Measurements from ENCODE around the gene RNF152. TPM values are rescaled to one million over a fixed set of nuclear protein-coding genes. Genes with fewer than 3 reads are reported as not detected.

RNF152 gene
- total RNA-seq, 1 experiment from 2014 or later = 1.7 TPM

DNA sequence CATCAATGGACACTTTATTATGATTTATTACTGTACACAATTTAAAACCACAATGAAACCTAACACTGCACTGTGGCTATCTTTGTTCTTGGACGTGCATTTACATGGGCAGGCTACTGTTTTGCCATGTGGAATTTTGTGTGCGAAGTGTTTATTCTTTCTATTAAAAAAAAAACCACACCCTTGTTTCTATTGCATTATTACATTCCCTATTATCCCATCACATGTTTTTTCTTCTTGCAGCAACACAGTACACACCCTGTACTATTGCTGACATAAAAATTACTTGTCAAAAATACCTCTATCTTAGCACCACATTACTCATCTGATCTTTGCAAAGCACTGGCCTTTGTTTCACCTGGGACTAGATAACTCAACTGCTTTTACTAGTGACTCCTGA is 1.5 kb downstream of the RNF152 start:
- Mint-ChIP-seq H3K4me3 (ENCODE audit: unreplicated experiment) (peak overlapping the region; percentile 74), H3K36me3 (ENCODE audit: insufficient read depth, unreplicated experiment) (peaks cover 25% of the 10 kb centered on the region), H3K4me1 (ENCODE audit: insufficient read depth, unreplicated experiment) (peaks cover 23% of the 10 kb centered on the region), H3K27me3 (ENCODE audit: insufficient read depth, unreplicated experiment) (no peaks in the 10 kb centered on the region), H3K9me3 (ENCODE audit: unreplicated experiment) (no peaks in the 10 kb centered on the region), H3K27ac (ENCODE audit: low read depth, unreplicated experiment) (peak overlapping the region; percentile 74)
- ChIA-PET POLR2A (interaction anchor here (0.8 to 1.5 kb wide), 5 partner anchors 9 to 309 kb away, joined by 3 to 6 read pairs (median 4); no protein-coding TSS in a partner anchor), CTCF (interaction anchor here (1.0 to 1.6 kb wide), 5 partner anchors 9 to 1224 kb away, joined by 3 to 6 read pairs (median 5); no protein-coding TSS in a partner anchor)
- BruUV-seq (replicated peaks) = no TSS peak
- TF ChIP-seq, protein P1, sequence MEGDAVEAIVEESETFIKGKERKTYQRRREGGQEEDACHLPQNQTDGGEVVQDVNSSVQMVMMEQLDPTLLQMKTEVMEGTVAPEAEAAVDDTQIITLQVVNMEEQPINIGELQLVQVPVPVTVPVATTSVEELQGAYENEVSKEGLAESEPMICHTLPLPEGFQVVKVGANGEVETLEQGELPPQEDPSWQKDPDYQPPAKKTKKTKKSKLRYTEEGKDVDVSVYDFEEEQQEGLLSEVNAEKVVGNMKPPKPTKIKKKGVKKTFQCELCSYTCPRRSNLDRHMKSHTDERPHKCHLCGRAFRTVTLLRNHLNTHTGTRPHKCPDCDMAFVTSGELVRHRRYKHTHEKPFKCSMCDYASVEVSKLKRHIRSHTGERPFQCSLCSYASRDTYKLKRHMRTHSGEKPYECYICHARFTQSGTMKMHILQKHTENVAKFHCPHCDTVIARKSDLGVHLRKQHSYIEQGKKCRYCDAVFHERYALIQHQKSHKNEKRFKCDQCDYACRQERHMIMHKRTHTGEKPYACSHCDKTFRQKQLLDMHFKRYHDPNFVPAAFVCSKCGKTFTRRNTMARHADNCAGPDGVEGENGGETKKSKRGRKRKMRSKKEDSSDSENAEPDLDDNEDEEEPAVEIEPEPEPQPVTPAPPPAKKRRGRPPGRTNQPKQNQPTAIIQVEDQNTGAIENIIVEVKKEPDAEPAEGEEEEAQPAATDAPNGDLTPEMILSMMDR (IDR thresholded peaks at IDR 0.05; ENCODE audit: unreplicated experiment) = no peak
- intact Hi-C loops (cut with micrococcal nuclease) = loop anchor here (5.0 kb wide), 2 partner anchors 254 to 309 kb away; no protein-coding TSS in a partner anchor
- peak; percentile 57 for DNase-seq (ENCODE audit: unreplicated experiment)

GRCh38 chr18:61890344-61890743 is 2.5 kb downstream of the RNF152 start:
- CTCF ChIA-PET = interaction anchor here (0.6 to 1.6 kb wide), 8 partner anchors 9 to 1223 kb away, joined by 3 to 6 read pairs (median 4); no protein-coding TSS in a partner anchor
- intact Hi-C loops (cut with micrococcal nuclease) = loop anchor here (5.0 kb wide), 2 partner anchors 253 to 308 kb away; no protein-coding TSS in a partner anchor
- Mint-ChIP-seq H3K4me1 (ENCODE audit: insufficient read depth, unreplicated experiment) (peaks cover 23% of the 10 kb centered on the region), H3K27me3 (ENCODE audit: insufficient read depth, unreplicated experiment) (no peaks in the 10 kb centered on the region), H3K4me3 (ENCODE audit: unreplicated experiment) (no peak overlapping the region), H3K27ac (ENCODE audit: low read depth, unreplicated experiment) (peak overlapping the region; percentile 74), H3K9me3 (ENCODE audit: unreplicated experiment) (no peaks in the 10 kb centered on the region), H3K36me3 (ENCODE audit: insufficient read depth, unreplicated experiment) (peaks cover 25% of the 10 kb centered on the region)
- no peak for DNase-seq (ENCODE audit: unreplicated experiment)
- TF ChIP-seq, protein P1 (IDR thresholded peaks at IDR 0.05; ENCODE audit: unreplicated experiment) = no peak
- POLR2A ChIA-PET = interaction anchor here (0.7 to 1.5 kb wide), 8 partner anchors 8 to 308 kb away, joined by 3 to 6 read pairs (median 3); no protein-coding TSS in a partner anchor
- BruUV-seq (replicated peaks) = no TSS peak

DNA sequence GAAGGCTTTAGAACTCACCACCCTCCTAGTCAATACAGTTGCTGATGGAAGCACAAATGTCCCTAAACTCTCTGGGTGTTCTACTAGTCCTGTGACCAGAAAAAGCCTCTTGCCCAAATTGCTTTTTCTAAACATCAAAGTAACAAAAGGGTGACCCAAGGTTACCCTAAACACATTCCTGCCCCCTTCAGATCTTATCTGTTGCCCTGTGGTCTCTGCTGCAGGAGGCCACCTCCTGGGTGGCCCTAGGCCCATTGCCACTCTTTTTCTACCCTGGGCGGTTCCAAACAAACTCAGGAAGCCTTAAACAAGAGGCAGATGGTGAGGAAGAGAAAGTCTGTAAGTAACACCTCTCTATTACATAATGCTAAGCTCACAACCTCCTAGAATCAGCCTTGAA is 3.3 kb downstream of the RNF152 start:
- POLR2A ChIA-PET = no interaction called here

DNA sequence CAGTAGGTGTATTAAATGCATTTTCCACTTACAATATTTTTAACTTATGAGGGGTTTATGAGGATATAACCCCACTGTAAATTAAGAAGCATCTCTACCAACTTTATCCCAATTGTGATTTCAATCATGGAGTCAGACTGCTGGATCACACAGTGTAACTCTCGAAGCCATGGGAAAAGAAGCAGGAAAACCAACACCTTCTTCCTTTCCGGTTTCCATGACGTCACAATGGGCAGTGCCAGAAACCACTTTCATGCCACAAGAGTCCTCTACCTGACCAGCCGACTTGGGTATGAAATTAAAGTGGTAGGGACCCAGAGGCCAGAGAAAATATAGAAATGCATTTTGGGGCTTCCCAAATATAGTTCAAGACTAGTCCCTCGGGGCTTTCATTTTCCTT is 4.2 kb downstream of the RNF152 start:
- no peak overlapping the region for H3K27ac Mint-ChIP-seq (ENCODE audit: low read depth, unreplicated experiment)
- H3K4me1 Mint-ChIP-seq (ENCODE audit: insufficient read depth, unreplicated experiment) = peaks cover 23% of the 10 kb centered on the region
- no peaks in the 10 kb centered on the region for H3K9me3 Mint-ChIP-seq (ENCODE audit: unreplicated experiment)
- intact Hi-C loops (cut with micrococcal nuclease) = no loop called here
- peaks cover 25% of the 10 kb centered on the region for H3K36me3 Mint-ChIP-seq (ENCODE audit: insufficient read depth, unreplicated experiment)
- ChIA-PET POLR2A (no interaction called here), CTCF (interaction anchor here (1.0 to 1.3 kb wide), 2 partner anchors 15 to 307 kb away, joined by 3 to 5 read pairs; no protein-coding TSS in a partner anchor)
- BruUV-seq (replicated peaks) = no TSS peak
- no peak for DNase-seq (ENCODE audit: unreplicated experiment)
- no peak overlapping the region for H3K4me3 Mint-ChIP-seq (ENCODE audit: unreplicated experiment)
- TF ChIP-seq, protein P1 (IDR thresholded peaks at IDR 0.05; ENCODE audit: unreplicated experiment) = no peak
- H3K27me3 Mint-ChIP-seq (ENCODE audit: insufficient read depth, unreplicated experiment) = no peaks in the 10 kb centered on the region

More for the DNA sequence above, 3.3 kb downstream of the RNF152 start:
- no peaks in the 10 kb centered on the region for H3K27me3 Mint-ChIP-seq (ENCODE audit: insufficient read depth, unreplicated experiment)
- DNase-seq (ENCODE audit: unreplicated experiment) = no peak
- H3K4me1 Mint-ChIP-seq (ENCODE audit: insufficient read depth, unreplicated experiment) = peaks cover 23% of the 10 kb centered on the region
- H3K9me3 Mint-ChIP-seq (ENCODE audit: unreplicated experiment) = no peaks in the 10 kb centered on the region
- TF ChIP-seq, protein P1 (IDR thresholded peaks at IDR 0.05; ENCODE audit: unreplicated experiment) = no peak
- intact Hi-C loops (cut with micrococcal nuclease) = no loop called here
- peaks cover 25% of the 10 kb centered on the region for H3K36me3 Mint-ChIP-seq (ENCODE audit: insufficient read depth, unreplicated experiment)
- CTCF ChIA-PET = interaction anchor here (0.6 to 1.3 kb wide), 3 partner anchors 15 to 387 kb away, joined by 3 to 5 read pairs (median 3); no protein-coding TSS in a partner anchor
- no TSS peak for BruUV-seq (replicated peaks)
- no peak overlapping the region for H3K4me3 Mint-ChIP-seq (ENCODE audit: unreplicated experiment)
- H3K27ac Mint-ChIP-seq (ENCODE audit: low read depth, unreplicated experiment) = no peak overlapping the region
